GM23338 (cell line): Measurements from ENCODE around the gene LYSMD3. TPM values are rescaled to one million over a fixed set of nuclear protein-coding genes. Genes with fewer than 3 reads are reported as not detected.

ENCODE experiments used
- ATAC-seq: fragments of 200-7000 bp; cut with Tn5 transposase; 3 replicates; pipeline ENCODE4 v1.9.1; 2020
- DNase-seq: peaks from one replicate; pipeline ENCODE4 v3.0.0-alpha.2; 2015; ENCODE audit warnings: low spot score
- H2AFZ ChIP-seq: fragments of 200-600 bp; sonication (generic); 2 replicates; pipeline ENCODE4 v1.8.0; 2016; ENCODE audit warnings: antibody characterized with exemption, mild to moderate bottlenecking, moderate library complexity
- H3F3A ChIP-seq: fragments of 200-600 bp; sonication (generic); replicated peaks from 2 replicates; pipeline ENCODE4 v1.8.0; 2017; ENCODE audit warnings: antibody characterized with exemption, mixed run types, low read depth
- H3K27ac ChIP-seq: fragments of 200-600 bp; sonication (generic); 2 replicates; pipeline ENCODE4 v1.6.1; 2016; ENCODE audit warnings: low read depth
- H3K27me3 ChIP-seq: fragments of 200-600 bp; sonication (generic); 2 replicates; pipeline ENCODE4 v1.8.0; 2016; ENCODE audit warnings: mild to moderate bottlenecking, mixed run types, moderate library complexity; ENCODE audit not compliant: insufficient read depth
- H3K36me3 ChIP-seq: fragments of 200-600 bp; sonication (generic); 2 replicates; pipeline ENCODE4 v1.8.0; 2016; ENCODE audit warnings: mild to moderate bottlenecking; ENCODE audit not compliant: insufficient read depth
- H3K4me1 ChIP-seq: fragments of 200-600 bp; sonication (generic); 2 replicates; pipeline ENCODE4 v1.8.0; 2016; ENCODE audit warnings: mild to moderate bottlenecking, moderate library complexity; ENCODE audit not compliant: insufficient read depth
- H3K4me2 ChIP-seq: fragments of 200-600 bp; sonication (generic); 2 replicates; pipeline ENCODE4 v1.7.1; 2017; ENCODE audit warnings: mixed run types
- H3K4me3 ChIP-seq: fragments of 200-600 bp; sonication (generic); 2 replicates; pipeline ENCODE4 v1.6.1; 2016; ENCODE audit warnings: mixed run types
- H3K79me2 ChIP-seq: fragments of 200-600 bp; sonication (generic); replicated peaks from 2 replicates; pipeline ENCODE4 v1.8.0; 2017; ENCODE audit warnings: mild to moderate bottlenecking; ENCODE audit not compliant: insufficient read depth
- H3K9me2 ChIP-seq: fragments of 200-600 bp; sonication (generic); 2 replicates; pipeline ENCODE4 v1.8.0; 2017; ENCODE audit not compliant: insufficient read depth
- H4K20me1 ChIP-seq: fragments of 200-600 bp; sonication (generic); replicated peaks from 2 replicates; pipeline ENCODE4 v1.8.0; 2017; ENCODE audit warnings: mild to moderate bottlenecking; ENCODE audit not compliant: insufficient read depth
- H3K27ac Mint-ChIP-seq: 2 replicates; pipeline ENCODE4 v1.8.0; 2020; ENCODE audit warnings: inconsistent platforms, mild to moderate bottlenecking, moderate library complexity, mixed read lengths
- H3K27me3 Mint-ChIP-seq: 3 replicates; pipeline ENCODE4 v1.8.0; 2022; ENCODE audit warnings: low read depth, mild to moderate bottlenecking, moderate library complexity, mixed read lengths, inconsistent platforms; ENCODE audit not compliant: insufficient read depth, poor library complexity
- H3K36me3 Mint-ChIP-seq: 3 replicates; pipeline ENCODE4 v1.8.0; 2021; ENCODE audit warnings: low read depth, mild to moderate bottlenecking, inconsistent platforms, moderate library complexity, mixed read lengths
- H3K4me1 Mint-ChIP-seq: 3 replicates; pipeline ENCODE4 v1.8.0; 2020; ENCODE audit warnings: mild to moderate bottlenecking, inconsistent platforms, mixed read lengths
- H3K4me3 Mint-ChIP-seq: 3 replicates; pipeline ENCODE4 v1.8.0; 2021; ENCODE audit warnings: moderate library complexity, mild to moderate bottlenecking, inconsistent platforms, mixed read lengths
- H3K9me3 Mint-ChIP-seq: 3 replicates; pipeline ENCODE4 v1.8.0; 2020; ENCODE audit warnings: moderate library complexity, mild to moderate bottlenecking, inconsistent platforms, mixed read lengths
- CREB1 ChIP-seq: fragments of 250-450 bp; sonication (Bioruptor Pico); IDR thresholded peaks from 2 replicates; pipeline ENCODE4 v1.5.0; 2020; ENCODE audit warnings: low read depth, mild to moderate bottlenecking, moderate library complexity
- CTCF ChIP-seq, 2 experiments: fragments of 200-600 bp in 1 of 2; sonication (generic) in 1 of 2; conservative IDR thresholded peaks; 2 replicates each; pipeline versions ENCODE4 v1.5.1 to v1.6.1; 2016 to 2017; ENCODE audit warnings: antibody characterized with exemption in 2 of 2, low read depth in 2 of 2, mild to moderate bottlenecking in 2 of 2, moderate library complexity in 1 of 2
- EZH2 ChIP-seq: fragments of 200-600 bp; sonication (generic); IDR thresholded peaks from one replicate; pipeline ENCODE4 v1.8.0; 2017; ENCODE audit warnings: antibody characterized with exemption, mild to moderate bottlenecking, low read depth; ENCODE audit not compliant: unreplicated experiment
- EZH2phosphoT487 ChIP-seq: fragments of 200-600 bp; sonication (generic); IDR thresholded peaks from one replicate; pipeline ENCODE4 v1.8.1; 2018; ENCODE audit warnings: antibody characterized with exemption; ENCODE audit not compliant: unreplicated experiment
- JUNB ChIP-seq: IDR thresholded peaks from one replicate; pipeline ENCODE4 v1.6.1; 2016; ENCODE audit warnings: antibody characterized with exemption; ENCODE audit not compliant: unreplicated experiment
- NANOG ChIP-seq: IDR thresholded peaks from 2 replicates; pipeline ENCODE4 v1.6.1; 2016; ENCODE audit warnings: antibody characterized with exemption, borderline replicate concordance
- POLR2AphosphoS5 ChIP-seq: IDR thresholded peaks from 2 replicates; pipeline ENCODE4 v1.6.1; 2016; ENCODE audit warnings: antibody characterized with exemption, low read depth
- REST ChIP-seq: IDR thresholded peaks from one replicate; pipeline ENCODE4 v1.6.1; 2018; ENCODE audit warnings: antibody characterized with exemption; ENCODE audit not compliant: unreplicated experiment
- ZNF114 ChIP-seq: fragments of 250-450 bp; sonication (Bioruptor Pico); IDR thresholded peaks from 2 replicates; pipeline ENCODE4 v1.5.0; 2020; ENCODE audit warnings: mild to moderate bottlenecking, moderate library complexity
- ZNF331 ChIP-seq: fragments of 250-450 bp; sonication (Bioruptor Pico); IDR thresholded peaks from 2 replicates; pipeline ENCODE4 v1.5.0; 2020; ENCODE audit warnings: low read depth, mild to moderate bottlenecking, moderate library complexity
- polyA plus RNA-seq: library from polyadenylated mRNA; unstranded; fragments of >200 nt; fragmentation: Nextera tagmentation; extraction: Ambion mirVana; gene quantifications from 2 replicates; pipeline ENCODE4 v1.2.1, GENCODE V29; 2016
- total RNA-seq: library from RNA; depleted of rRNA; stranded (reverse); fragments of >200 nt; shearing (Covaris generic); gene quantifications from 2 replicates; pipeline ENCODE4 v1.2.3, GENCODE V29; 2014

LYSMD3 gene
- total and polyA plus RNA-seq, 2 experiments from 2014 or later = 10.7 to 19.6 TPM

GRCh38 chr5:90494043-90494442 lies 35.3 kb downstream of the LYSMD3 start:
- Mint-ChIP-seq H3K27me3 (no peaks in the 10 kb centered on the region), H3K4me1 (no peaks in the 10 kb centered on the region), H3K9me3 (no peaks in the 10 kb centered on the region; the same call in 2 of the 3 replicates), H3K27ac (no peak overlapping the region), H3K36me3 (peaks cover 87% of the 10 kb centered on the region), H3K4me3 (no peak overlapping the region)
- H3F3A ChIP-seq = peaks cover 15% of the 10 kb centered on the region; the same call in 1 of the 2 replicates
- no peaks in the 10 kb centered on the region for H3K9me2 ChIP-seq
- no peak overlapping the region for H3K27ac ChIP-seq
- 0 out of 2 replicates have a peak, but pooled peaks cover 11% of the 10 kb centered on the region for H4K20me1 ChIP-seq
- no peaks in the 10 kb centered on the region; the same call in 1 of the 2 replicates for H3K79me2 ChIP-seq
- H3K4me3 ChIP-seq = no peak overlapping the region
- no peak overlapping the region for H3K4me2 ChIP-seq
- no peak overlapping the region for H2AFZ ChIP-seq
- DNase-seq (no peak), ATAC-seq (no peak)
- H3K36me3 ChIP-seq = peaks cover 42% of the 10 kb centered on the region
- no peaks in the 10 kb centered on the region for H3K4me1 ChIP-seq
- TF ChIP-seq ZNF331 (no peak), EZH2phosphoT487 (peak; percentile 20)
- H3K27me3 ChIP-seq = no peaks in the 10 kb centered on the region

- no peak overlapping the region for H3K4me2 ChIP-seq
- TF ChIP-seq POLR2AphosphoS5 (no peak), NANOG (no peak), EZH2phosphoT487 (no peak), CTCF (conservative IDR thresholded peaks at IDR 0.05; ENCODE audit: low read depth in 2 of 2) (no peak), JUNB (no peak), ZNF114 (CRISPR knock-in tag) (no peak)
These were observed 40.6 kb downstream of the LYSMD3 start for GRCh38 chr5:90488791-90489190.

GRCh38 chr5:90484540-90484939 lies 44.8 kb downstream of the LYSMD3 start:
- no peaks in the 10 kb centered on the region for H3K9me2 ChIP-seq
- no peaks in the 10 kb centered on the region for H3K27me3 ChIP-seq
- H3K4me2 ChIP-seq = peak overlapping the region; percentile 48
- TF ChIP-seq REST (no peak), ZNF114 (CRISPR knock-in tag) (no peak), EZH2 (no peak), CREB1 (CRISPR knock-in tag) (no peak)
- H3K36me3 Mint-ChIP-seq = peaks cover 85% of the 10 kb centered on the region
- peak overlapping the region; percentile 22; the same call in 1 of the 2 replicates for H3K27ac ChIP-seq
- peaks cover 34% of the 10 kb centered on the region; the same call in 1 of the 2 replicates for H3K36me3 ChIP-seq
- H2AFZ ChIP-seq = no peak overlapping the region
- ATAC-seq (peak; percentile 37; the same call in 1 of the 3 replicates), DNase-seq (peak; percentile 40)
- H3K4me3 Mint-ChIP-seq = no peak overlapping the region
- peak overlapping the region; percentile 40; the same call in 1 of the 2 replicates for H3K27ac Mint-ChIP-seq
- peaks cover 5% of the 10 kb centered on the region; the same call in 1 of the 2 replicates for H4K20me1 ChIP-seq
- H3K79me2 ChIP-seq = peaks cover 74% of the 10 kb centered on the region
- H3K4me3 ChIP-seq = no peak overlapping the region
- peaks cover 42% of the 10 kb centered on the region for H3K4me1 Mint-ChIP-seq
- peaks cover 3% of the 10 kb centered on the region for H3K27me3 Mint-ChIP-seq
- no peaks in the 10 kb centered on the region for H3K9me3 Mint-ChIP-seq
- H3K4me1 ChIP-seq = peaks cover 15% of the 10 kb centered on the region
- 0 out of 2 replicates have a peak, but pooled peaks cover 4% of the 10 kb centered on the region for H3F3A ChIP-seq

More at GRCh38 chr5:90488791-90489190, 40.6 kb downstream of the LYSMD3 start:
- Mint-ChIP-seq H3K27me3 (peaks cover 2% of the 10 kb centered on the region), H3K27ac (no peak overlapping the region), H3K4me3 (no peak overlapping the region), H3K9me3 (no peaks in the 10 kb centered on the region), H3K36me3 (peaks cover 86% of the 10 kb centered on the region), H3K4me1 (peaks cover 9% of the 10 kb centered on the region)
- Histone ChIP-seq H3K79me2 (peaks cover 32% of the 10 kb centered on the region), H4K20me1 (0 out of 2 replicates have a peak, but pooled peaks cover 7% of the 10 kb centered on the region), H2AFZ (no peak overlapping the region), H3K4me1 (peaks cover 9% of the 10 kb centered on the region), H3F3A (peaks cover 8% of the 10 kb centered on the region; the same call in 1 of the 2 replicates), H3K4me3 (no peak overlapping the region), H3K36me3 (peaks cover 39% of the 10 kb centered on the region; the same call in 1 of the 2 replicates), H3K27ac (no peak overlapping the region), H3K27me3 (no peaks in the 10 kb centered on the region), H3K9me2 (no peaks in the 10 kb centered on the region)
- DNase-seq (no peak), ATAC-seq (no peak)
